ENCODE results near the gene RGPD5. TPM values are rescaled to one million over a fixed set of nuclear protein-coding genes. Genes with fewer than 3 reads are reported as not detected.
"Not testable (repeated sequence)": the region's sequence is repeated elsewhere in the genome, so short reads cannot be mapped to it uniquely, and the experiment has no call there.

The RGPD5 gene
- total RNA-seq: 25.9 and 36.1 TPM in 2 replicates

DNA sequence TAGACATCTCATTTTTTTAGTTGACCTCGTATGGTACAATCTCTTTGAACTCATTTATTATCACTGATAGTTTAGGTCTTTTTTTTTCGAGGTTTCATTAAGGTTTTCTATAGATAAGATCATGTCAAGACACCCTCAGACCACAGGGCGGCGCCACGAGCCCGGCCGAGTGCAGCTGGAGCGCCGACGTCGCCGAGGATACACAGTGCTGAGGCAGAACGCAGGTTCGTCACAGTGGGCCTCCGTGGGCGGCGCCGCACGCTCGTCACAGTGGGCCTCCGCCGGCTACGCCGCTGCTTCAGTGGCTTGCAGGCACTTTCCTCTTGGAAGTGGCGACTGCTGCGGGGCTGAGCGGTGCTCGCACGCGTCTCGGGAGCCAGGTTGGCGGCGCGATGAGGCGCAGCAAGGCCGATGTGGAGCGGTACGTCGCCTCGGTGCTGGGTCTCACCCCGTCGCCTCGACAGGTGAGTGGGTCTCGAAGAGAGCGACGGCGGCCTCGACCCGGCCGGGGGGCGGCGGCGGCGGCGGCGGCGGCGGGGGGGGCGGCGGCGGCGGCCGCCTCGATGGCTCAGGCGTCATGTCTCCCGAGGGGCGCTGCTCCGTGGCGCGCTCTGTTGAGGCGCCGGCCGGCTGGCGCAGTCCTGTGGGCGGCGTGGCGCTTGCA, at the start of gene RGPD5:
Gene RGPD5, plus strand, starts transcription at position 232 of the 664 bp plus-strand sequence. Its CDS starts 161 bp downstream, at position 393.
- H3K4me1 Mint-ChIP-seq (ENCODE audit: low read depth); intact Hi-C loops (cut with micrococcal nuclease); H3K36me3 Mint-ChIP-seq (ENCODE audit: low read depth); H3K27ac Mint-ChIP-seq; H3K27me3 Mint-ChIP-seq (ENCODE audit: low read depth); DNase-seq (ENCODE audit: low spot score); H3K4me3 Mint-ChIP-seq (ENCODE audit: low read depth); H3K9me3 Mint-ChIP-seq: not testable (repeated sequence)

DNA sequence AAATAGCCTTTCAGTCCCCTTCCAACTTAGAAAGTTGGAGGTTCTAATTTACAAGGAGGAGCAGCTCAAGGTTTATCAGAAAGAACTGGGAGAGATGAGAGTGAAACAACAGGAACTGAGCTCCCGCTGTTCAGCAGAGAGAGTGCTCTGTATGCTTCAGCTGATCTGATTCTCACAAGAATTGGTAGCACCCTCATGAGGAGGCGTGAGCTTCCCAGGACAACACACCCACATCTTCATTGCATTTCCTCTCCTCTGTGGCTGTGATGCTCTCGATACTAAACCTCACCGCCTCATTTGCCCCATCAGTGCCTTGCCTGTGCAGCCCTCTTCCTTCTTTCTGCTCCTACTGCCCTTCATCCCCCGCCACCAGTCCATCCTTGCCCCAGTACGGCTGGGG, 42.5 kb upstream of the RGPD5 start:
- intact Hi-C loops (cut with micrococcal nuclease); H3K36me3 Mint-ChIP-seq (ENCODE audit: low read depth); DNase-seq (ENCODE audit: low spot score); H3K27me3 Mint-ChIP-seq (ENCODE audit: low read depth); H3K27ac Mint-ChIP-seq; H3K4me1 Mint-ChIP-seq (ENCODE audit: low read depth); H3K9me3 Mint-ChIP-seq; H3K4me3 Mint-ChIP-seq (ENCODE audit: low read depth): not testable (repeated sequence)

DNA sequence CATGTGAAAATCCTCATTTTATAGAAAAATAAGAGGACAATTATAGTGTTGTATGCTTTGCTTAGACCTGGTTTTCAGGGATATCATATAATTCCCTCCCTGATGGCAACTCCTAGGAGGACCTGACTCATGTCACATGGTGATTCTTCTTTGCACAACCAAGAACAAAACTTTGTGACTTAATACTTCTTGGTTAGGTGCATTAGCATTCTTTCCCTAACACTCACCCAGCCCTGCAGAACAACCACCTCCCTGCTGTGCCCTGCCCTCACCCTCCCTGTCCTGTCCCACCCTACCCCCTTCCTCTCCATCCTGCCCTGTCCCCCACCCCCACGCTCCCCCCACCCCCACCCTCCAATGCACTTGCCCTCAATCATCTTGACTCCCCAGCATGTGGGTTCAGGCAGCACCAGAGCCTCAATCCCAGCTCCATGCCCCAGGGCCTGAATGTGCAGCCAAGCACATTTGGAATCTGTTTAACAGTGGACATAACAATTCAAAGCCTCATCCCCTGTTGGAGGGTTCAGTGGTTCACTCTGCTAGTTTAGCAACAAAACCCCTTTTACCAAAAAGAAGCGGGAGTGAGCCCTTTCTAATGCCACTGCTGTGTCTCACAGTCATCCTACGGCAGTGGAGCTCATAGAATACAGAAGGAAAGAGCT, 36.8 kb upstream of the RGPD5 start:
- H3K27ac Mint-ChIP-seq; H3K27me3 Mint-ChIP-seq (ENCODE audit: low read depth); intact Hi-C loops (cut with micrococcal nuclease); H3K36me3 Mint-ChIP-seq (ENCODE audit: low read depth); H3K9me3 Mint-ChIP-seq; H3K4me3 Mint-ChIP-seq (ENCODE audit: low read depth); DNase-seq (ENCODE audit: low spot score); H3K4me1 Mint-ChIP-seq (ENCODE audit: low read depth): not testable (repeated sequence)

DNA sequence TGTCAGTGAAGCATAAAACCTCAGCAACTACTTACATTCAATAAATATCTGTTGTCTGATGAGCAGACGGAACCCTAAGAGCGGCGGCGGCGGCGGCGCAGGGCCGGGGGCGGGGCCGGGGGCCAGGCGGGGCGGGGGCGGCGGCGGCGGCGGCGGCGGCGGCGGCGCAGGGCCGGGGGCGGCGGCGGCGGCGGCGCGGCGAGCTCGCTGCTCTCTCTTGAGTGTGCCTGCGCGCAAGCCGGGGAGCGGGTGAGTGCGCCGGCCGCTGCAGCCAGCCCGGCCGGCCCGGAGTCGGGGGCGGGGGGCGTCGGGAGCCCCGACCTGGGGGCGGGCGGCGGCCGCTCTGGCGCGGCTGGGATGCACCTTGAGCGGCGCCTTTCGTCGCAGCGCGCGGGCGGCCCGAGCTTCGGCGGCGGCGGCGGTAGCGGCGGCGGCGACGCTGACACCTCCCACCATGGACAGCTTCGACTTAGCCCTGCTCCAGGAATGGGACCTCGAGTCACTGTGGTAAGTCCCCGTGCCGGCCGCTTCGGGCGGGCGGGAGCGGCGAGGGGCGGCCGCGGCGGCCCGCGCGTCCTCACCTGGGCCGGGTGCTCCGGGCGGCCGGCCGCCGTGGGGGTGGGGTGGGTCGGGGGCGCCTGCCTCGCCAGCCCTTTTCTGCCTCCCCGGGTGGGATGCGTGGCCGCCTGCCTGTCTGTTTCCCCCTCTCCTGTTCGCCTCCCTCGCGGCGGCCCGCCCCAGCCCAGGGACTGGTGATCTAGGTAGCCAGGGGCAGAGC, 33.7 kb upstream of the RGPD5 start:
- intact Hi-C loops (cut with micrococcal nuclease); H3K27me3 Mint-ChIP-seq (ENCODE audit: low read depth); H3K4me1 Mint-ChIP-seq (ENCODE audit: low read depth); H3K27ac Mint-ChIP-seq; H3K36me3 Mint-ChIP-seq (ENCODE audit: low read depth); DNase-seq (ENCODE audit: low spot score); H3K9me3 Mint-ChIP-seq; H3K4me3 Mint-ChIP-seq (ENCODE audit: low read depth): not testable (repeated sequence)

DNA sequence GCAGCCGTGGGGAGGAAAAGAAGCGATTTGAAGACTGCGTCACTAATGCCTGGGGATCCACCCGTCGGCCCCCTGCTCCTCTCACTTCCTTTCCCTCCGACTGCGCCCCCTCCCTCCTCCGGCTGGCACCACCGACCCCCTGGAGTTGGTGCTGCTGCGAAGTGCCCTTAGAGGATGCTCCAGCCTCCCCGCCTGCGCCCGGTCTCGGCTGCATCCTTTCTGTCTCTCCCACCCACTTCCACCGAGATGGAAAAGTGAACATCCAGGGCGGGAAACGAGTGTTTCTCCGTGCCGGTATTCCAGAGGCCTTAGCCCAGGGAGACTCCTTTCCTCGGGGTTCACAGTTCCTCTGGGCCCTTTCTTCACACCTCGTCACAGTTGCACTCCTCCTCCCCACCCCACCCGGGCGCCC, 33.1 kb upstream of the RGPD5 start:
- H3K27ac Mint-ChIP-seq; H3K4me1 Mint-ChIP-seq (ENCODE audit: low read depth); H3K4me3 Mint-ChIP-seq (ENCODE audit: low read depth); DNase-seq (ENCODE audit: low spot score); H3K36me3 Mint-ChIP-seq (ENCODE audit: low read depth); H3K9me3 Mint-ChIP-seq; H3K27me3 Mint-ChIP-seq (ENCODE audit: low read depth); intact Hi-C loops (cut with micrococcal nuclease): not testable (repeated sequence)

DNA sequence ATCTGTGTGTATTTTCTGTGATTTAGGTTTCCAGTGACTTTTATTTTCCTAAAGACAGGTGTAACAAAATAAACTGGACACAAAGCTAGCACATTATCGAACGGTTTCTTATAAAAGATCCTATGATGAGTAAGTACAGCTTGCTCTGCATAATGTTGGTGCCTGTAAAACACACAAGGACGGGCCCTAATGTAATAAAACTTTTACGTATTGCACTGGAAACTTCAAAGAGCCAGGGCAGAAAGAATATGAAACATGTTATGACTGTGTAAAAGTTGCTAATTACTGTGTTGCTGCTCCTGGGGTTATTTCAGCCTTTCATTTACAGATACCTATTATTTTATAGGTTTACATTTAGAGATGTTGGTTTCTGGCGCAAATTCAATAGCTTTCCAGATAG, 32.1 kb upstream of the RGPD5 start:
- H3K36me3 Mint-ChIP-seq (ENCODE audit: low read depth); H3K4me3 Mint-ChIP-seq (ENCODE audit: low read depth); intact Hi-C loops (cut with micrococcal nuclease); H3K4me1 Mint-ChIP-seq (ENCODE audit: low read depth); DNase-seq (ENCODE audit: low spot score); H3K27ac Mint-ChIP-seq; H3K9me3 Mint-ChIP-seq: not testable (repeated sequence)
- peaks cover 11% of the 10 kb centered on the region for H3K27me3 Mint-ChIP-seq (ENCODE audit: low read depth)

DNA sequence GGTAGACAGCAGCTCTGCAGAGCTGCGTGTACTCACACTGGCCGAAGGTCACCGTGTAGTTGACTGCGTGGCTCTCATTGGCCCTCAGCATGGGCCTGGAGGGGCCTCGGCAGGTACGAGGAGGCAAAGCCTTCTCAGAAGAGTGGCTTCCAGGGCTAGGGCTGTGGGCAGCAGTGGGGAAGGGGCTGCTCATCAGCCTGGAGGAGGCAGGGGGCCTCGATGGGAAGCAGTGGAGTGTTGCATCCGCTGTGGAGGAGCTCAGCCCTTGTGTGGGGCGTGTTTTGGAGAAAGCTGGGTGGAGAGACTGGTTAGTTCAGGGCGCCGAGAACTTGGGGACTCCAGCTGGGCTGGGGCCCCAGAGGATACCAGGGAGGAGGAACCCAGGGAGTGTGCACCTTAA, 28.0 kb upstream of the RGPD5 start:
- H3K4me3 Mint-ChIP-seq (ENCODE audit: low read depth); H3K36me3 Mint-ChIP-seq (ENCODE audit: low read depth); H3K27ac Mint-ChIP-seq; intact Hi-C loops (cut with micrococcal nuclease); H3K4me1 Mint-ChIP-seq (ENCODE audit: low read depth); DNase-seq (ENCODE audit: low spot score); H3K9me3 Mint-ChIP-seq: not testable (repeated sequence)
- peaks cover 11% of the 10 kb centered on the region for H3K27me3 Mint-ChIP-seq (ENCODE audit: low read depth)

DNA sequence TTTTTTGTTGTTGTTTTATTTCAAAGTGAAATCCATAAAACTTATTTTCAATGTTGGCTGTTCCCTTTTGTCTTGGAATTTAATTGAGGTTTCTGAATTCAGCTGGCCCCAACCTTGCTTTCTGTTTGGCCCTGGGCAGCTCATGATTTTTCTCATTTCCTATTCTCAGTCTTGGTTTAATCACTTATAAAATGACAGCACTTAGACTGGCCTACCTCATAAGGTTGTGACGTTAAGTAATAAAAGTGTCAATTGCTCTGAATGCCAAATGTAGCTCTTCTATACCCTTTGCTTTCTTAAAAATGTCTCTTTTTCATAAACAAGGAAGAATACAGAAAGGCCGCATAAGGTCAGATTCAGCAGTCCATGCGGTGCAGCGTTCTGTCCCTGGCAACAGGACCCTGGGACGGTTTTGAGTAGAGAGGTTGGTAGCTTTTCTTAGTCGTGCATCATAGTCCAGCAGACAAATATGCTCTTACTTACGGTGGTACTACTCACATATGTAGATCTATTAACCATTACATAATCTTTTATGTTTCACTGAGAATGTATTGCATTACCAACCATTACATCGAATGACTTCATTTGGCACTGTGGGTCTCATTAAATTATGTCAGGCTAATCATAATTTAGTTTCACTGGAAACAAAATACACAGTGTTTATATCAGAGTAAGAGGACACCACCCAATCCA, 27.1 kb upstream of the RGPD5 start:
- H3K4me3 Mint-ChIP-seq (ENCODE audit: low read depth); H3K36me3 Mint-ChIP-seq (ENCODE audit: low read depth); intact Hi-C loops (cut with micrococcal nuclease); H3K4me1 Mint-ChIP-seq (ENCODE audit: low read depth); H3K27ac Mint-ChIP-seq; H3K9me3 Mint-ChIP-seq; DNase-seq (ENCODE audit: low spot score): not testable (repeated sequence)
- peaks cover 11% of the 10 kb centered on the region for H3K27me3 Mint-ChIP-seq (ENCODE audit: low read depth)

DNA sequence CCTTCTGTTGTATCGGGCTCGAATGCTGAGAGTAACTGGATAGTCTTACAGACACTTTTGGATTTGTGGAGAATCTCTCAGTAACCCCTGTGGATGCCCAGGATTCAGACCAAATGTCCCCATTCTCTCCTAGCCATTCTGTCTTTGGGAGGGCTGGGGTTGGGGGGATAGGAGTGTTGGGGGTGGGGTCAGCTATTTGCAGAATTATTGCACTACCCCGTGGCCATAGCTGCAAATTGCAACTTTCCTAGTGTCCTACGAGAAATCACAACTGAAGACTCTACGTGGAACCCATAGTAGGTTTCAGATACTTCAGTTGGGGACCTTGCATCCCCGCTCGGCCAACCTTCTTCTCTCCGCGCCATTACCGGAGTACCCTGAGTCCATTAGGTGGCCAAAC, 25.2 kb upstream of the RGPD5 start:
- H3K9me3 Mint-ChIP-seq; H3K4me1 Mint-ChIP-seq (ENCODE audit: low read depth); H3K36me3 Mint-ChIP-seq (ENCODE audit: low read depth); H3K27me3 Mint-ChIP-seq (ENCODE audit: low read depth); H3K27ac Mint-ChIP-seq; H3K4me3 Mint-ChIP-seq (ENCODE audit: low read depth); DNase-seq (ENCODE audit: low spot score); intact Hi-C loops (cut with micrococcal nuclease): not testable (repeated sequence)

DNA sequence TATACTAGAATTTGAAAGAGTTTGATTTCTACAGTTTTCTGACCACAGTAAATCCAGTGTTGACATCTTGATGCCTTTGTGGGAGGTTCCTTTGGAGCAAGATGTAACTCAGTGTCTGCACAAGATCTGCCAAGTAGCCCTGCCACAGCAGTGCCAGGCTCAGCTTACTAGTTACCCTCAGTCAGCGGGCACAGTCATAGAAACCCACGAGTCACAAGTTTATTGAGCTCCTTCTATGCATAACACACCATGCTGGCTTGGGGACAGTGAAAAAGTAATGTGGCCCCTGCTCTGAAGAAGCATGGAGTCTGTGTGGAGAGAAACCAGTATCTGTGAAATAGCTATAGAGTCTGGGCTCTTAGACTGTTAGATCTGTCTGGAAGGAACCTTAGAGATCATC, 15.0 kb upstream of the RGPD5 start:
- H3K9me3 Mint-ChIP-seq; intact Hi-C loops (cut with micrococcal nuclease); DNase-seq (ENCODE audit: low spot score); H3K4me3 Mint-ChIP-seq (ENCODE audit: low read depth); H3K4me1 Mint-ChIP-seq (ENCODE audit: low read depth); H3K36me3 Mint-ChIP-seq (ENCODE audit: low read depth); H3K27ac Mint-ChIP-seq; H3K27me3 Mint-ChIP-seq (ENCODE audit: low read depth): not testable (repeated sequence)

DNA sequence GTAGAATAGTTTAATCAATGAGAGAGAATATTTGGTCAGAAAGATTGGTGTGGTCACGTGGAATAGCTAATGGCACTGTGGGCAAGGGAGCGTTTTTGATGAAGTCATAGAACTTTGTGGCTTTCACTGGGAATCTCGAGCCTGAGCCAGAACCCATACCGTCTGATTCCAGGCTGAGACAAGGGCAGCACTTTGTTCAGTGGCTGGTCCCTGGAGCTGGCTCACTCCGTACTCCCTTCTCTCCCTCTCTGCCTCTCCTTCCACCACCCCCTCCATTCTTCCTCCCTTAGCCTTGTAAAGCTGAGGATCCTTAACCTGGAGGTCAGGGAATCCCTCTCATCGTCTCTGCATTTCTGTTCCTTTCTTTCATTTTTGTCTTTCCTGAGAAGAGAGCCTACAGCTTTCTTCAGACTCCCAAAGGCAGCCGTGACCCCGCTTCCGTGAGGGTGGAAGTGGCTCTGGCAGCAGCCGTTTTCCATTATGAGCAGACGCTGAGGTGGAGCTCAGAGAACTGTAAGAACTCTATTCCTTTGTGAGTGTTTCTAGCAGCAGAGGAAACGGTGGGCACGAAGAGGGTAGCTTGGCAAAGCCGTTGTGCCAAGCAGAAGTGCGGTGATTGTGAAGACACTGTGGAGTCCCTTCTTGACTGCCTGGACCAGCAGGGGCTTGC, 12.8 kb upstream of the RGPD5 start:
- H3K4me1 Mint-ChIP-seq (ENCODE audit: low read depth); intact Hi-C loops (cut with micrococcal nuclease); H3K27me3 Mint-ChIP-seq (ENCODE audit: low read depth); H3K36me3 Mint-ChIP-seq (ENCODE audit: low read depth); H3K27ac Mint-ChIP-seq; H3K4me3 Mint-ChIP-seq (ENCODE audit: low read depth); H3K9me3 Mint-ChIP-seq; DNase-seq (ENCODE audit: low spot score): not testable (repeated sequence)

DNA sequence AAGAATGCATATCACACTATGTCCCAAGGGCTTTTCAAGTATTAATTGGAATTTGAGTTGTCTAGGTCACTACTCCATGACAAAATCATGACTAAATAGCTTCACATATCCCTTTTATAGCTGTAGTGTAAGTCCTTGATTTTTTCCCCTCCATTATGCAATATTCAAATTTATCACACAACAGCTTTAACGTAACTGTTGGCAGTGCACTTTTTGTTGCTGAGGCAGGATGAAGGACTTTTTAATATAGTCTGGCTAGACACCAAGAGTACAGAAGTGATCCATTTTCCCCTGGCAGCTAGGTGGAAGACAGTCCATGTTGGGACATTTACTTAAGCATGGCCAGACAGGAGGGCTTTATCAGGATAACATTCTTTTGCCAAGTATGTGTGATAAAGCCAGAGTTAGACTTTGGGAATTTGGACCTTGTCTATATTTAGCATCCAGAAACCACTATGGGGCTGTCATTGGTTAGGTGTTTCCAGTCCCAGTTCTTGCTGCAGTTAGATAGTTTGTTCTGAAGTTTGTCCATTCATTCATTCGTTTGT, 11.6 kb upstream of the RGPD5 start:
- intact Hi-C loops (cut with micrococcal nuclease); H3K9me3 Mint-ChIP-seq; H3K4me3 Mint-ChIP-seq (ENCODE audit: low read depth); H3K4me1 Mint-ChIP-seq (ENCODE audit: low read depth); H3K36me3 Mint-ChIP-seq (ENCODE audit: low read depth); H3K27me3 Mint-ChIP-seq (ENCODE audit: low read depth); H3K27ac Mint-ChIP-seq; DNase-seq (ENCODE audit: low spot score): not testable (repeated sequence)

All from activated T-helper 2 cell treated with anti-CD3 and anti-CD28 coated beads, Interferon-gamma antibody, Interleukin-2, Interleukin-4, amounts not matched to agents 10 μg/mL and 5 μg/mL and 100 μg/mL, durations not matched to agents 14 hours and 24 hours and 36 hours (primary cell).